ENCODE data around the gene ROBO1. TPM values are rescaled to one million over a fixed set of nuclear protein-coding genes. Genes with fewer than 3 reads are reported as not detected.

ROBO1 gene
- total RNA-seq, 1 donor from 2014 or later, result 27.1 TPM

GRCh38 chr3:78940626-78941025 is 827.2 kb downstream of the ROBO1 start:
- Histone ChIP-seq H3K4me1 (no peaks in the 10 kb centered on the region), H3K9me3 (no peaks in the 10 kb centered on the region), H3K27me3 (no peaks in the 10 kb centered on the region), H3K4me3 (no peak overlapping the region), H3K36me3 (no peaks in the 10 kb centered on the region), H3K27ac (no peak overlapping the region)
- TF ChIP-seq CTCF (IDR thresholded peaks at IDR 0.05), result no peak
- intact Hi-C loops (cut with DNase I), result no loop called here
- DNase-seq, result no peak
- no peak for ATAC-seq

GRCh38 chr3:78940128-78940527 is 827.7 kb downstream of the ROBO1 start:
- ATAC-seq (no peak), DNase-seq (no peak)
- no peak overlapping the region for H3K4me3 ChIP-seq
- H3K36me3 ChIP-seq, result no peaks in the 10 kb centered on the region
- H3K4me1 ChIP-seq, result no peaks in the 10 kb centered on the region
- H3K27me3 ChIP-seq, result no peaks in the 10 kb centered on the region
- TF ChIP-seq CTCF (IDR thresholded peaks at IDR 0.05), result no peak
- H3K9me3 ChIP-seq, result no peaks in the 10 kb centered on the region
- intact Hi-C loops (cut with DNase I), result no loop called here
- H3K27ac ChIP-seq, result no peak overlapping the region

- no peaks in the 10 kb centered on the region for H3K27me3 ChIP-seq
- H3K4me1 ChIP-seq, result no peaks in the 10 kb centered on the region
- ATAC-seq, result no peak
- H3K9me3 ChIP-seq, result no peaks in the 10 kb centered on the region
- intact Hi-C loops (cut with DNase I), result no loop called here
- no peak overlapping the region for H3K27ac ChIP-seq
- H3K4me3 ChIP-seq, result no peak overlapping the region
- TF ChIP-seq CTCF (IDR thresholded peaks at IDR 0.05), result no peak
- H3K36me3 ChIP-seq, result no peaks in the 10 kb centered on the region
- DNase-seq, result no peak
Observed at GRCh38 chr3:78937475-78937874, 830.3 kb downstream of the ROBO1 start.

GRCh38 chr3:78927759-78928158 is 840.0 kb downstream of the ROBO1 start:
- H3K36me3 ChIP-seq, result no peaks in the 10 kb centered on the region
- intact Hi-C loops (cut with DNase I), result no loop called here
- TF ChIP-seq CTCF (IDR thresholded peaks at IDR 0.05), result no peak

DNA sequence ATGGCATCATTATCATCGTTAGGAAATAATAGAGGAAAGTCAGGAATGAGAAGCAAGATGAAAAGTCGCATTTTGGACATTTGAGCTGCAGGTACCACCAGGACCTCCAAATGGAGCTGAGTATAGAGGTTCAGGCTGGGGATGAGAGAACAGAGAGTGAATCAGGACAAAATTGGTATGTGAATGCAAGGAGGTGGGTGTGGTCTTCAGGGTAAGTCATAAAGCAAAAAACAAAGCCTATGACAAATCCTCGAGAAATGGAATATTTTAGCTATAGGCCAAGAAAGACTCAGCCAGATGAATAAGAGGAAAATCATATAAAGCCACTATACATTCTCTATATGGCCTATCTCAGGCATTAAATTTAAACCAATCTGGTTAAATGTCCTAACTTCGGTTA is 841.3 kb downstream of the ROBO1 start:
- no peaks in the 10 kb centered on the region for H3K4me1 ChIP-seq
- intact Hi-C loops (cut with DNase I), result no loop called here
- no peak for ATAC-seq
- no peak for DNase-seq
- no peak overlapping the region for H3K27ac ChIP-seq
- H3K27me3 ChIP-seq, result no peaks in the 10 kb centered on the region
- TF ChIP-seq CTCF (IDR thresholded peaks at IDR 0.05), result no peak
- H3K4me3 ChIP-seq, result no peak overlapping the region
- H3K9me3 ChIP-seq, result no peaks in the 10 kb centered on the region
- H3K36me3 ChIP-seq, result no peaks in the 10 kb centered on the region

More at GRCh38 chr3:78927759-78928158, 840.0 kb downstream of the ROBO1 start:
- H3K27ac ChIP-seq, result no peak overlapping the region
- H3K27me3 ChIP-seq, result no peaks in the 10 kb centered on the region
- ATAC-seq (no peak), DNase-seq (no peak)
- no peaks in the 10 kb centered on the region for H3K9me3 ChIP-seq
- no peaks in the 10 kb centered on the region for H3K4me1 ChIP-seq
- H3K4me3 ChIP-seq, result no peak overlapping the region

GRCh38 chr3:78924711-78925110 is 843.1 kb downstream of the ROBO1 start:
- H3K27me3 ChIP-seq, result no peaks in the 10 kb centered on the region
- ATAC-seq, result no peak
- H3K4me1 ChIP-seq, result no peaks in the 10 kb centered on the region
- no peaks in the 10 kb centered on the region for H3K9me3 ChIP-seq
- no peaks in the 10 kb centered on the region for H3K36me3 ChIP-seq
- no peak for DNase-seq
- TF ChIP-seq CTCF (IDR thresholded peaks at IDR 0.05), result no peak
- H3K27ac ChIP-seq, result no peak overlapping the region
- H3K4me3 ChIP-seq, result no peak overlapping the region
- intact Hi-C loops (cut with DNase I), result no loop called here

All from upper lobe of right lung (tissue), 1 donor.